HG02759 (cell line): ENCODE data around the gene ATXN1.
"Not testable (repeated sequence)": the region's sequence is repeated elsewhere in the genome, so short reads cannot be mapped to it uniquely, and the experiment has no call there.

Source experiments
- ATAC-seq: cut with Tn5 transposase; IDR thresholded peaks from one replicate; pipeline ENCODE4 v1.9.1; 2021; ENCODE audit warnings: mild to moderate bottlenecking, moderate library complexity; ENCODE audit not compliant: unreplicated experiment

ATXN1 gene

GRCh38 chr6:16625291-16626265 lies 135.7 kb downstream of the ATXN1 start:
- ATAC-seq: no peak

GRCh38 chr6:16624636-16625290 lies 136.5 kb downstream of the ATXN1 start:
- ATAC-seq: no peak

- ATAC-seq: no peak
Measured at GRCh38 chr6:16623731-16624130, 137.5 kb downstream of the ATXN1 start.

- ATAC-seq: no peak
Measured at GRCh38 chr6:16623029-16623653, 138.1 kb downstream of the ATXN1 start.

- no peak for ATAC-seq
Measured at GRCh38 chr6:16622193-16622592, 139.1 kb downstream of the ATXN1 start.

- no peak for ATAC-seq
Measured at GRCh38 chr6:16621002-16621401, 140.3 kb downstream of the ATXN1 start.

DNA sequence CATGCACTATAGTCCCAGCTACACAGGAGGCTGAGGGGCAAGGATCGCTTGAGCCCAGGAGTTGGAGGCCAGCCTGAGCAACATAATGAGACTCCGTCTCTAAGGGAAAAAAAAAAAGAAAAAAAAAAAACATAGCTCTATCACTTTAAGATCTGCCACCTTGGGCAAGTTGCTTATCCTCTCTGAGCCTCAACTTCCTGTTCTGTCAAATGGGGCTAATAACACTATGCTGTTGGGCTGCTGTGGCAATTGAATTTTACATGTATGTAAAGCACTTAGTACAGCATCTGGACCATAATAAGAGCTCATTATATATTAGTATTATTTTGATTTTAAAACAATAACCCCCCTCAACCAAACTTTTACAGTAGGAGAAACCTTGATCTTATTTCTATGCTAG lies 141.5 kb downstream of the ATXN1 start:
- no peak for ATAC-seq

DNA sequence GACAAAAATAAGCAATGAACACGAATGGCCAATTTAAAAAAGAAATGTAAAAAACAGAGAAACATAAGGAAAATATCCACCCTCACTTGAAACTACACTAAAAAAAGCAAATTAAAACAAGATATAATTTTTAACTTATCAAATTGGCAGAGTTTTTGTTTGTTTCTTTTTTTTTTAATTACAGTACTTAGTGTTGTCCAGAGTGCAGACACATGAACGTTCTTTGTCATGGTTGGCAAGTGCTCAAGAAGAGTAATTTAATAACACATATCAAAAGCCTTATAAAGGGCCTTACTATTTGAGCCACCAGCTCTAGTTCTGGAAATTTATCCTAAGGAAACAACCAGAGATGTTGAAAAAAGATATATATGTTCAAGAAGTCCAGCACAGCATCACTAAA lies 142.3 kb downstream of the ATXN1 start:
- no peak for ATAC-seq

- not testable (repeated sequence) for ATAC-seq
Measured at GRCh38 chr6:16615215-16615614, 146.0 kb downstream of the ATXN1 start.

GRCh38 chr6:16614143-16614542 lies 147.1 kb downstream of the ATXN1 start:
- ATAC-seq: not testable (repeated sequence)

DNA sequence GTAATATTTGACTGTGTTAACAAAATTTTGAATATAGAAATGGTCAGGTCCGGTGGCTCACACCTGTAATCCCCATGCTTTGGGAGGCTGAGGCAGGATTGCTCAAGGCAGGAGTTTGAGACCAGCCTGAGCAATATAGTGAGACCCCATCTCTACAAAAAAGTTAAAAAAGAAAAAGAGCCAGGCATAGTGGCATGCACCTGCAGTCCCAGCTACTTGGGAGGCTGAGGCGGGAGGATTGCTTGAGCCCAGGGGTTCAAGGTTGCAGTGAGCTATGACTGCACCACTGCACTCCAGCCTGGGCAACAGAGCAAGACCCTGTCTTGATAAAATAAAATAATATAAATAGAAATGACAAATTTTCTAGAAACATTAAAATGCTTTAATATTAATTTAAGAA lies 147.8 kb downstream of the ATXN1 start:
- ATAC-seq: not testable (repeated sequence)

DNA sequence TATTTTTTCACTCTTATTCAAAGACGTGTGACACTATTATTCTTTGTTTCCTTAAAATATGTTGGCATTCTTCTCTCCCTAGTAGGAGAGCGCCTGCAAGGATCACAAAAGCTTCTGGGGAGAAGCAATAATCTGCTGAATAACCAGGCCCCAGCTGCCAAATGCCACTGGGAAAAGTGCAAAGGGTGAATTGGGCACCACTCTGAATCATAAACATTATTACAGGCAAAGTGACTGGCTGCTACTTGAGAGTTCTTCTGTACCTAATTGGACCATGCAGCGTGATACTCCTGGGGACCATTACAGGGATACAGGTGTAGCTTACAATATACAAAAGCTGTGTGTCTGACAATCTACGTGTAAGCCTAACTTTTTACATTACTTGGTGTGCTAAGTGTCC lies 152.8 kb downstream of the ATXN1 start:
- no peak for ATAC-seq

DNA sequence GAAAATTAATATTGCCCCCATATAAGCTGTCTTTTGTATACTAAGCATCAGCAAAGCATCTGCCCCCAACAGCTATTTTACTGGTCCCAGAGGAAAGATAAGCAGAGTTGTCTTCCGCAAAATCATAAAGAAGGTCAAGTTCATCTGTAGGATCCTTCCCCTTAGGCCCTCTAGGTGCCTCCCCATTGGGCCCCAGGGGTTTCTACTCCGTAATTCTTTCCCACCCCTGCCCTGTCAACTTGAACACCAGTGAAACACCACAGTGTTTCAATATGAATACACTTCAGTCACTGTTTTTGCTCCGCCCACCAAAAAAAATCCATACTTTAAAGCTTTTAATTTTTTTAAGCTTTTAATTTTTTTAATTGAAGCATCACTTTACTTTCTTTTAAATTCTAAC lies 159.2 kb downstream of the ATXN1 start:
- ATAC-seq: peak; percentile 90

- no peak for ATAC-seq
Measured at GRCh38 chr6:16600701-16601100, 160.6 kb downstream of the ATXN1 start.

- ATAC-seq: no peak
Measured at GRCh38 chr6:16600026-16600425, 161.2 kb downstream of the ATXN1 start.

DNA sequence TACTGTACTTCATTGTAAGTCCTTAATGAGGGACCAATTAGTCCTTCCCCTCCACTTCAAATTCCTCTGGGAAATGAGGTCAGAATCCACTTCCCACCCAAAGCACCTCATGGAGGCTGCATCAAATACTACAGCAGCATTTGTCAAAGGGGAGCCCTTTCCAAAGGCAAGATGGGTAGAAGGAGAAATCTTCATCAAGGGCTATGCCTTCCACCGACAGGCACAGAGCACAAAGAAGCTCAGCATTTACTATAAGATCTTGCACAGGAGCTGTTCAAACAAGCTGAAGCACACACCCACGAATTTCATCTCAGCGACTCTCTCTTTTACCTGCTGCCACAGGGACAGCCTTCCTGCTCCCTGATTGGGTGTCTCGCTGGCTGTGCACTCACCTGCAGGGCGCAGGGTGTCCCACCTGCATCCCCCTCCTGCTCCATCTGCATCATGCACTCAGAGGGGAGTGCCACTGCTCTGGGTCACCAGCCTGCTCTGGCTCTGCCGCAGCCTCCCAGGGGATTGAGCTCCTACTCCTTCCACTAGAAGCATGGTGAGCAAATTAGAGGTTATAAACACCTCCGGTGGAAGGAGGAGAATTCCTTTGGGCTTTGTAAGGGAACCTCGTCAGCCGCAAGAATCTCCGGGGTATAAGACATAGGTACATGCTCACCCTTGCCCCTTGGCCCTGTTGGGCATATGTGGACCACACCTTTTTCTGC lies 164.5 kb downstream of the ATXN1 start:
- no peak for ATAC-seq

DNA sequence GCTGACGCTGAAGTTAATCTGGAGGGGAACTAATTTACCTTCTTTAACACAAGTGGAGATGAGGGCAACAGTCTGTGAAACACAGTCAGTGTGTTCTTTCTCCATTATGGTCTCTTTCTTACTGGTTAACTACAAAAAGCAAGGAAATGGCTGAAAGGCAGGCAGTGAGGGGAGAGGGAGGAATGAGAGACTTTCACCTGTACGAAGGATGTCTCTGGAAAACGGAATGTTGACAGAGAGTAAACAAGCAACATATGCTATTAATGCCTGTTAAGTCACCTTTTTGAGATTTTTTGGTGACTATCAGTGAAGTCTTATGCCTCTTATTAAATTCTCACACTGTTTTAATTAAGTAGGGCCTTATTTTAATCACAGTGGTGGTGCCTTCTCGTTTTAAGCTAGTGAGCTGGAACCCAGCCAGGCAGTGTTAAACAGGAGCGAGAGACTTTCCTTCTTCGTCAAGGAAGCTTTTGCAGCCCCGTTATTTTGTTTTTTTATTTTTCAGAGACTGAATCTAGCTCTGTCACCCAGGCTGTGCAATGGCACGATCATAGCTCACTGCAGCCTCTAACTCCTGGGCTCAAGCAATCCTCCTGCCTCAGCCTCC lies 165.6 kb downstream of the ATXN1 start:
- no peak for ATAC-seq

DNA sequence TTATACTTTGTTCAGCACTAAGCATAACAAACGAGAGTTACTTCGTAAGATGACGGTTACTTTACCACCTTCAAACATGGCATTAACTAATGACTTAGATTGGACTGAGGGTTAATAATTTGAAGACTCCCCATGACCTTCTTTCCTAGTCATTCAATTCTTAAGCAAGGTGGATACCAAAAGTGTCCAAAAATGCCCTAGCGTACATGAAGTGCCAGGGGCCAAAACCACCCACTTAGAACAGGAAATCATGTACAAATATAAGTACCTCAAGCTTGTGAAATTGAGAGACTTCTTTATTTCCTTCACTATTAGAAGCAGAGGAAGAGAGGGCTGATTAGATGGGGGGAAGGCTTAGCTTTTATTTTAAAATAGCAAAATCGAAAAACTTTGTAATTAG lies 166.4 kb downstream of the ATXN1 start:
- ATAC-seq: no peak

- no peak for ATAC-seq
Measured at GRCh38 chr6:16592223-16592911, 168.9 kb downstream of the ATXN1 start.
